SH-SY5Y (cell line): Measurements from ENCODE around the gene TBL1X.

Experiments
- GATA2 ChIP-seq: IDR thresholded peaks from 2 replicates; pipeline ENCODE4 v1.6.1; 2011; ENCODE audit warnings: mild to moderate bottlenecking, low read depth, low read length
- GATA3 ChIP-seq: IDR thresholded peaks from 2 replicates; pipeline ENCODE4 v1.6.1; 2011; ENCODE audit warnings: low read depth, mild to moderate bottlenecking, low read length, moderate library complexity

DNA sequence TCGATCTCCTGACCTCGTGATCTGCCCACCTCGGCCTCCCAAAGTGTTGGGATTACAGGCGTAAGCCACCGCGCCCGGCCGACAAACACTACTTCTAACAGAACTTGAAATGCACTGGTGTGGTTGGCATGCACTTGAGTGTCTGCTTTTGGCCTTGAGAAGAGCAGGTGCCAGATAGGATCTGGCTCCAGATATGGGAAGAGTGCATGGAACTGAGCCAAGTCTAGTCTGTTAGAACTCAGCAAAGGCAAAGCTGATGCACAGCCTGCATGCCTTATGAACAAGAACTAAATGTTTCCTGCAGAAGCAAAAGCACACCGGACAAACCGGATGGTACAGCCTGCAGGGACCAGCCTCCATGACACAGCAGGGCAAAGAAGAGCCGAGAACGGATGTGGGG, 35.1 kb upstream of the TBL1X start:
- TF ChIP-seq GATA3 = no peak
- peak; percentile 51; the same call in 1 of the 2 replicates for TF ChIP-seq GATA2
